Liver (tissue), 9 donors: ENCODE measurements around the gene MTMR2. TPM values are rescaled to one million over a fixed set of nuclear protein-coding genes. Genes with fewer than 3 reads are reported as not detected.

Experiments
- DNase-seq: peaks from one replicate; pipeline ENCODE4 v3.0.0-alpha.2; 2017; ENCODE audit warnings: low spot score
- H3K27ac ChIP-seq, 2 donors: one replicate each; pipeline ENCODE4 v1.7.0; 2013; ENCODE audit warnings: inconsistent platforms in 2 of 2, low read length in 2 of 2, control low read depth in 1 of 2, low read depth in 1 of 2, mild to moderate bottlenecking in 1 of 2
- H3K27me3 ChIP-seq, 4 donors: one replicate each; pipeline versions ENCODE4 v1.6.1 to v1.7.0; 2013; ENCODE audit warnings: low read length in 3 of 4, inconsistent platforms in 1 of 4, mild to moderate bottlenecking in 1 of 4, moderate library complexity in 1 of 4; ENCODE audit not compliant: control insufficient read depth in 4 of 4, insufficient read depth in 4 of 4
- H3K36me3 ChIP-seq, 4 donors: one replicate each; pipeline versions ENCODE4 v1.6.1 to v1.7.0; 2013; ENCODE audit warnings: low read length in 3 of 4, mild to moderate bottlenecking in 3 of 4, low read depth in 1 of 4, moderate library complexity in 1 of 4; ENCODE audit not compliant: control insufficient read depth in 4 of 4, insufficient read depth in 3 of 4
- H3K4me1 ChIP-seq, 4 donors: one replicate each; pipeline versions ENCODE4 v1.6.1 to v1.7.0; 2013; ENCODE audit warnings: low read length in 3 of 4, mild to moderate bottlenecking in 3 of 4, moderate library complexity in 1 of 4; ENCODE audit not compliant: control insufficient read depth in 4 of 4, insufficient read depth in 4 of 4
- H3K4me3 ChIP-seq, 3 donors: one replicate each; pipeline versions ENCODE4 v1.6.1 to v1.7.0; 2013; ENCODE audit warnings: low read length in 3 of 3, control low read depth in 1 of 3, low read depth in 1 of 3, mild to moderate bottlenecking in 1 of 3
- H3K9ac ChIP-seq, 2 donors: one replicate each; pipeline ENCODE4 v1.7.0; 2013; ENCODE audit warnings: low read length in 2 of 2, mild to moderate bottlenecking in 2 of 2, moderate library complexity in 2 of 2, control low read depth in 1 of 2, low read depth in 1 of 2
- H3K9me3 ChIP-seq, 4 donors: one replicate each; pipeline versions ENCODE4 v1.6.1 to v1.7.0; 2013; ENCODE audit warnings: low read length in 3 of 4; ENCODE audit not compliant: control insufficient read depth in 4 of 4
- CTCF ChIP-seq: fragments of 150-350 bp; IDR thresholded peaks from 2 replicates; pipeline ENCODE4 v1.5.1; 2017; ENCODE audit warnings: improper control_type of control experiment, low read depth, low read length; ENCODE audit not compliant: missing input control
- FOXA1 ChIP-seq: IDR thresholded peaks from 2 replicates; pipeline ENCODE4 v1.6.1; 2016; ENCODE audit warnings: antibody characterized with exemption
- GABPA ChIP-seq, 2 donors: IDR thresholded peaks in 1 of 2; conservative IDR thresholded peaks in 1 of 2; 2 replicates each; pipeline ENCODE4 v1.6.1; 2016; ENCODE audit warnings: antibody characterized with exemption in 2 of 2, mild to moderate bottlenecking in 1 of 2, moderate library complexity in 1 of 2
- HNF4A ChIP-seq, 2 donors: conservative IDR thresholded peaks; 2 replicates each; pipeline ENCODE4 v1.6.1; 2016; ENCODE audit warnings: antibody characterized with exemption in 2 of 2, mild to moderate bottlenecking in 2 of 2
- HNF4G ChIP-seq: IDR thresholded peaks from 2 replicates; pipeline ENCODE4 v1.6.1; 2016; ENCODE audit warnings: antibody characterized with exemption
- MAX ChIP-seq: IDR thresholded peaks from 2 replicates; pipeline ENCODE4 v1.6.1; 2016; ENCODE audit warnings: antibody characterized with exemption
- NR2F2 ChIP-seq: IDR thresholded peaks from 2 replicates; pipeline ENCODE4 v1.6.1; 2016; ENCODE audit warnings: antibody characterized with exemption
- RAD21 ChIP-seq, 2 donors: IDR thresholded peaks; 2 replicates each; pipeline ENCODE4 v1.6.1; 2016; ENCODE audit warnings: antibody characterized with exemption in 2 of 2, mild to moderate bottlenecking in 2 of 2
- SP1 ChIP-seq: IDR thresholded peaks from 2 replicates; pipeline ENCODE4 v1.6.1; 2018; ENCODE audit warnings: antibody characterized with exemption, mild to moderate bottlenecking
- TAF1 ChIP-seq: conservative IDR thresholded peaks from 2 replicates; pipeline ENCODE4 v1.6.1; 2016; ENCODE audit warnings: antibody characterized with exemption, mild to moderate bottlenecking
- YY1 ChIP-seq: IDR thresholded peaks from 2 replicates; pipeline ENCODE4 v1.6.1; 2016; ENCODE audit warnings: antibody characterized with exemption, mild to moderate bottlenecking
- ZBTB33 ChIP-seq: IDR thresholded peaks from 2 replicates; pipeline ENCODE4 v1.6.1; 2016; ENCODE audit warnings: antibody characterized with exemption
- WGBS: extraction: QIAGEN DNeasy Blood & Tissue Kit; methylation state at CpG from one replicate; pipeline ENCODE4 v1.1.7; 2013; 5-methylcytosine and 5-hydroxymethylcytosine counted together
- polyA plus RNA-seq, 2 donors: library from polyadenylated mRNA; stranded (reverse) in 1 of 2; unstranded in 1 of 2; fragments of 200-250 nt in 1 of 2; fragments of >200 nt in 1 of 2; fragmentation: Nextera tagmentation in 1 of 2; extraction: Ambion mirVana in 1 of 2; gene quantifications; one replicate each; pipeline versions ENCODE4 v1.2.1 to v1.2.3, GENCODE V29; 2013 to 2015
- total RNA-seq, 2 donors: library from RNA; depleted of rRNA; stranded (reverse); fragments of >200 nt; gene quantifications; one replicate each; pipeline ENCODE4 v1.2.3, GENCODE V29; 2014
- donor health status: healthy.
- donor health status: healthy.
- donor health status: healthy.
- donor health status: healthy.
- donor health status: healthy.

MTMR2 gene
- total and polyA plus RNA-seq, 4 donors = 2.0 to 9.5 (median 3.1) TPM

GRCh38 chr11:95925011-95925410, 1.1 kb upstream of the MTMR2 start:
- peaks cover 0 to 13% (median 10%) of the 10 kb centered on the region in 4 donors for H3K4me1 ChIP-seq
- H3K27ac ChIP-seq = no peak overlapping the region
- H3K36me3 ChIP-seq = no peaks in the 10 kb centered on the region
- H3K4me3 ChIP-seq = no peak overlapping the region
- 84% methylated on average over 5 of the region's 5 CpGs for WGBS
- peaks cover 0 to under 1% (median 0%) of the 10 kb centered on the region in 4 donors for H3K9me3 ChIP-seq
- H3K9ac ChIP-seq = no peak overlapping the region
- DNase-seq = no peak
- TF ChIP-seq YY1 (no peak), CTCF (no peak), HNF4G (no peak), HNF4A (conservative IDR thresholded peaks at IDR 0.05) (no peak), GABPA (IDR thresholded peaks at IDR 0.05 in 1 of 2, conservative IDR thresholded peaks at IDR 0.05 in 1 of 2) (no peak), SP1 (no peak), MAX (no peak), TAF1 (no peak), NR2F2 (no peak), ZBTB33 (no peak)
- no peaks in the 10 kb centered on the region for H3K27me3 ChIP-seq

GRCh38 chr11:95924414-95924760, 480 bp upstream of the MTMR2 start:
- peaks cover 0 to 13% (median 10%) of the 10 kb centered on the region in 4 donors for H3K4me1 ChIP-seq
- WGBS = 2% methylated on average over 4 of the region's 4 CpGs
- no peaks in the 10 kb centered on the region for H3K9me3 ChIP-seq

More at GRCh38 chr11:95924414-95924760, 480 bp upstream of the MTMR2 start:
- H3K27me3 ChIP-seq = no peaks in the 10 kb centered on the region
- TF ChIP-seq FOXA1 = no peak
- TF ChIP-seq CTCF = no peak
- no peak for TF ChIP-seq GABPA (IDR thresholded peaks at IDR 0.05 in 1 of 2, conservative IDR thresholded peaks at IDR 0.05 in 1 of 2)
- no peak for TF ChIP-seq RAD21 (IDR thresholded peaks at IDR 0.05)
- no peak for TF ChIP-seq HNF4A (conservative IDR thresholded peaks at IDR 0.05)
- peak; percentile 32 for TF ChIP-seq NR2F2
- TF ChIP-seq TAF1 = no peak
- peak overlapping the region; percentile 57 to 77 for H3K9ac ChIP-seq
- H3K27ac ChIP-seq = peak overlapping the region; percentile 71 to 83
- H3K36me3 ChIP-seq = no peaks in the 10 kb centered on the region
- H3K4me3 ChIP-seq = peak overlapping the region; percentile 85 to 95 (median 92)
- DNase-seq = no peak
